Retinal pigment epithelial cell (primary cell): ENCODE measurements around the gene PPM1E.
"Not testable (repeated sequence)": the region's sequence is repeated elsewhere in the genome, so short reads cannot be mapped to it uniquely, and the experiment has no call there.

Experiments used
- DNase-seq: peaks from one replicate; pipeline ENCODE4 v3.0.0-alpha.2; 2010; ENCODE audit warnings: low read depth
- H3K4me3 ChIP-seq: 2 replicates; pipeline ENCODE4 v1.5.1; 2011; ENCODE audit warnings: mild to moderate bottlenecking, low read length, control low read depth, moderate library complexity
- TF ChIP-seq, protein P1 (sequence below): conservative IDR thresholded peaks from 2 replicates; pipeline ENCODE4 v1.5.1; 2011; ENCODE audit warnings: low read depth, low read length, control low read depth, inconsistent platforms

PPM1E gene

DNA sequence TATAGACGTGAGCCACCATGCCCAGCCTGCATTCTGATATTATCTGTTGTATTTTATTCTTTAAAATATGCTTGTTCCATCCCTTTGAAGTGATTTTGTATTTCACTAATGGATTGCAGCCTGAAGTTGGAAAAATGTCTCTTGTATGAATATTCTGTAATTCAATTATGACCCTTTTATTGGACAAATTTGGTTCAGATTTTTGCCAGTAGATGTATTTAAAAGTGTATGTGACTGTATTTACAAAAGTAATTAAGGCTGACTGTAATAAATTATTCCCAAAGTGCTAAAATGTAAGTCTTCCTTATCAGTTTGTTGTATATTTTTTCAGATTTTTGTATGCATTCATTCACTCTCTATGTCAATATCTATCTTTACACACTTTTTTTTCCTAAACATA is 23.8 kb downstream of the PPM1E start:
- TF ChIP-seq, protein P1, sequence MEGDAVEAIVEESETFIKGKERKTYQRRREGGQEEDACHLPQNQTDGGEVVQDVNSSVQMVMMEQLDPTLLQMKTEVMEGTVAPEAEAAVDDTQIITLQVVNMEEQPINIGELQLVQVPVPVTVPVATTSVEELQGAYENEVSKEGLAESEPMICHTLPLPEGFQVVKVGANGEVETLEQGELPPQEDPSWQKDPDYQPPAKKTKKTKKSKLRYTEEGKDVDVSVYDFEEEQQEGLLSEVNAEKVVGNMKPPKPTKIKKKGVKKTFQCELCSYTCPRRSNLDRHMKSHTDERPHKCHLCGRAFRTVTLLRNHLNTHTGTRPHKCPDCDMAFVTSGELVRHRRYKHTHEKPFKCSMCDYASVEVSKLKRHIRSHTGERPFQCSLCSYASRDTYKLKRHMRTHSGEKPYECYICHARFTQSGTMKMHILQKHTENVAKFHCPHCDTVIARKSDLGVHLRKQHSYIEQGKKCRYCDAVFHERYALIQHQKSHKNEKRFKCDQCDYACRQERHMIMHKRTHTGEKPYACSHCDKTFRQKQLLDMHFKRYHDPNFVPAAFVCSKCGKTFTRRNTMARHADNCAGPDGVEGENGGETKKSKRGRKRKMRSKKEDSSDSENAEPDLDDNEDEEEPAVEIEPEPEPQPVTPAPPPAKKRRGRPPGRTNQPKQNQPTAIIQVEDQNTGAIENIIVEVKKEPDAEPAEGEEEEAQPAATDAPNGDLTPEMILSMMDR: no peak
- DNase-seq: no peak
- no peak overlapping the region for H3K4me3 ChIP-seq

DNA sequence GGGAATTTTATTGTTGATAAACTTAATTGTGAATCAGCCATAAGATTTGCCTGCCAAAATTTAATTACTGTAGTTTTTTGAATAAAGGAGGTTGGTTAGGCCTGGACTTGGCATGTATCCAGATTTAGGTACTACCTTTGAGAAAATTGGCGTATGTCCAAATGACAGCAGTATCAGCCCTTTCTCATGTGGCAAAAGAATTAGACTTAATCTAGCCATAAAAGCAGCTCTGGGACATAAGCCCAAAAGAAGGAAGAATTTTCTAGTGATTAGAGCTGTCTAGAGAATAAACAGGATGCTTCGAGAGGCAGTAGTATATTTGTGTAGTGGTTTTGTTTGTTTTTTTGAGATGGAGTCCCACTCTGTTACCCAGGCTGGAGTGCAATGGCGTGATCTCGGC is 27.7 kb downstream of the PPM1E start:
- TF ChIP-seq, protein P1: no peak
- peak; percentile 52 for DNase-seq

DNA sequence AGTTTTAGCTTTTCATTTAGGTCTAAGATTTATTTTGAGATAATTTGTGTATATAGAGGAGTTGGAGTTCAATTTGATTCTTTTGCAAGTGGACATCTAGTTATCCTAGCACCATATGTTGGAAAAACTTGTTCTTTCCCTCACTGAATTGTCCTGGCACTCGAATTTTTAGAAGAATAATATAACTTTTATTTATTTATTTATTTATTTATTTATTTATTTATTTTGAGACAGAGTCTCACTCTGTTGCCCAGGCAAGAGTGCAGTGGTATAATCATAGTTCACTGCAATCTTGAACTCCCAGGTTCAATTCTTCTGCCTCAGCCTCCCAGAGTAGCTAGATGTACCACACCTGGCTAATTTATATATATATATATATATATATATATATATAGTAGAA is 29.4 kb downstream of the PPM1E start:
- TF ChIP-seq, protein P1: no peak
- DNase-seq: no peak
- H3K4me3 ChIP-seq: no peak overlapping the region

More for the DNA sequence above, 27.7 kb downstream of the PPM1E start:
- no peak overlapping the region for H3K4me3 ChIP-seq

DNA sequence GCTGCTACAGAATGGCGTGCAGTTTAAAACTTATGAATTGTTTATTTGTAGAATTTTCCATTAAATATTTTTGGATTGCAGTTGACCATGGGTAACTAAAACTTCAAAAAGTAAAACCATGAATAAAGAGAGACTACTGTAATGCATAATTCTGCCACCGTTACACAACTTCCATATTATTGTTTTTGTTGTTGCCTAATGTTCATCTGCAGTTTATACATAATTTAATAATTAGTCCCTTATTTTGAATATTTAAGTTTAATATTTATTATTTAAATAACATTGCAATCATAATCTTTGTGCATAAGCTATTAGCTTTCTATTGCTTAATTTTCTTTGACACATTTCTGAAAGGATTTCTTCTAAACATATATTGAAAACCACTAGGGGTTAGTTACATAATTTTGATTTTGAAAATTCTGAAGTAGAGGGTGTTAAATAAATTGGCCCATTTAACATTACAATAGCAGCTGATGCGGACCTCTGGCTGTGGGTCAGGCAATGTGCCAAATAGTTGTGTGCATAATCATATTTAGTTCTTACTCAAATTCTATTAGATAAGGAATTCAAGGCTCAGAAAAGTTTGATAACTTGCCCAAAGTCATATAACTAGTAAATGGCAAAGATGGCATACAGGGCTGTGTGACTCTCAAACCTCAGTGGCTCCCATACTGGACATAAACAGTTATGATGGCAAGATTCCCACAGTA is 31.1 kb downstream of the PPM1E start:
- TF ChIP-seq, protein P1: no peak
- H3K4me3 ChIP-seq: no peak overlapping the region
- DNase-seq: peak; percentile 77

DNA sequence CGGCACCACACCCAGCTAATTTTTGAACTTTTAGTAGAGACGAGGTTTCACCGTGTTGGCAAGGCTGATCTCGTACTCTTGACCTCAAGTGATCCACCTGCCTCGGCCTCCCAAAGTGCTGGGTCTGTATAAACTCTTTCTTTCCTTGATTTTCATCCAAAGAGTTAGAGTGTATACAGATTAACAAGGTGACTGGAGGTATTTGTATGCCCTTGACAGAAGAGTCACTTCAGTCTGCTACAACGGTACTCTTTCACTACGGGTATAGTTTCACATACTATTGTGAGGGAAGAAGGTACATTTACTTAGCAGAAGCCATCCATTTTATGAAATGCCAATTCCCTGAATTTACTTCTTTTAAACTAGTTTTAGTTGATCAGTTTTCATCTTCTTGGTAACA is 32.5 kb downstream of the PPM1E start:
- no peak for DNase-seq
- no peak overlapping the region for H3K4me3 ChIP-seq
- TF ChIP-seq, protein P1: no peak

DNA sequence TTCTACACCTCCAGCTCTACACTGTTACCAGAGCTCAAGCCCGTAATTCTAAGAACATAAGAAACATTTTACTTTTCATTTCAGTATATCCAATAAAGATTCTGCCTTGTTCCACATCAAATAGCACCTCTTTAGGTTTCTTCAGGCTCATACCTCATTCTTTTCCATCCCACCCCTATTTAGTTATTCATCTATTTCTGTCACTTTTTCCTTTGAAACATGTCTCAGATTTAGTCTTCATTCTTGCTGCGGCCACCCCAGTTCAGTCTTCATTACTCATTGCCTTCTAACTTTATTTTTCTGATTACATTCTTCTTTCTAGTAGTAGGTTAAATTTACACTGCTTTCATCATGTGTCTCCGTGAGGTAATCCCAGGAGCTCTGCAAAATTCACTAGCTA is 33.5 kb downstream of the PPM1E start:
- no peak overlapping the region for H3K4me3 ChIP-seq
- TF ChIP-seq, protein P1: no peak
- no peak for DNase-seq

DNA sequence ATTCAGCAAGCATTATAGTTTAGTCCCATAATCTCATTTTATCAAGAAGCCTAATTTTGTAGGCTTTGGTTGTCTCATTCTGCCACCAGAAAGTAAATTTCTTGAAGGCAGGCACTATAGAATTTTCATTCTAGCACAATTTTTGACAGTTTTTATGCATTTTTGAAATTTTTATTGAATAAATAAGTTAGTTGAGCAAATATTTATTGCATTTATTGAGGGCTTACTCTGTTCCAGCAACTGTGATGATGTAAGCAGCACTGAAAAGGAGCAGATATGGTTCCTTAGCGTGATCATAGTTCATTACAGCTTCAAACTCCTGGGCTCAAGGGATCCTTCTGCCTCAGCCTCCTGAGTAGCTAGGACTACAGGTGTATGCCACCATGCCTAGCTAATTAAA is 34.2 kb downstream of the PPM1E start:
- no peak for DNase-seq
- TF ChIP-seq, protein P1: no peak
- no peak overlapping the region for H3K4me3 ChIP-seq

DNA sequence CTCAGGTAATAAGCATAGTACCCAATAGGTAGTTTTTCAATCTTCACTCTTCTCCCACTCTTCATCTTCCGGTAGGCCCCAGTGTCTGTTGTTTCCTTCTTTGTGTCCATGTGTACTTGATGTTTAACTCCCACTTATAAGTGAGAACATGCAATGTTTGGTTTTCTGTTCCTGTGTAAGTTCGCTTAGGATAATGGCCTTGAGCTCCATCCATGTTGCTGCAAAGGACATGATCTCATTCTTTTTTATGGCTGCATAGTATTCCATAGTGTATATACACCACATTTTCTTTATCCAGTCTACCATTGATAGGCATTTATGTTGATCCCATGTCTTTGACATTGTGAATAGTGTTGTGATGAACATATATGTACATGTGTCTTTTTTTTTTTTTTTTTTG is 38.9 kb downstream of the PPM1E start:
- not testable (repeated sequence) for H3K4me3 ChIP-seq, DNase-seq
